CD14-positive monocyte (primary cell): ENCODE measurements around the gene PKD1L1. TPM values are rescaled to one million over a fixed set of nuclear protein-coding genes. Genes with fewer than 3 reads are reported as not detected.

Experiments used
- DNase-seq, 3 donors: peaks; one replicate each; pipeline ENCODE4 v3.0.0-alpha.2; 2011 to 2022
- H2AFZ ChIP-seq: 2 replicates; pipeline ENCODE4 v1.6.0; 2012; ENCODE audit warnings: mild to moderate bottlenecking, low read depth, low read length, inconsistent platforms; ENCODE audit not compliant: insufficient read depth, poor library complexity, severe bottlenecking
- H3K27ac ChIP-seq, 2 donors: 1 replicate in 1 of 2; 2 replicates in 1 of 2; pipeline ENCODE4 v1.5.1; 2012 to 2013; ENCODE audit warnings: low read length in 2 of 2, control low read depth in 1 of 2, inconsistent platforms in 1 of 2, low read depth in 1 of 2, mild to moderate bottlenecking in 1 of 2
- H3K27me3 ChIP-seq, 2 donors: one replicate each; pipeline versions ENCODE4 v1.6.0 to v1.6.1; 2011 to 2013; ENCODE audit warnings: low read length in 2 of 2; ENCODE audit not compliant: control insufficient read depth in 2 of 2, insufficient read depth in 2 of 2
- H3K36me3 ChIP-seq, 2 donors: replicated peaks in 1 of 2; 1 replicate in 1 of 2; 2 replicates in 1 of 2; pipeline versions ENCODE4 v1.5.1 to v1.6.1; 2012 to 2013; ENCODE audit warnings: low read length in 2 of 2, control low read depth in 1 of 2, inconsistent platforms in 1 of 2, mild to moderate bottlenecking in 1 of 2; ENCODE audit not compliant: insufficient read depth in 2 of 2, control insufficient read depth in 1 of 2
- H3K4me1 ChIP-seq, 2 donors: 1 replicate in 1 of 2; 2 replicates in 1 of 2; pipeline versions ENCODE4 v1.5.1 to v1.6.1; 2012 to 2013; ENCODE audit warnings: low read length in 2 of 2, control low read depth in 1 of 2, inconsistent platforms in 1 of 2, mild to moderate bottlenecking in 1 of 2, moderate library complexity in 1 of 2; ENCODE audit not compliant: insufficient read depth in 2 of 2, control insufficient read depth in 1 of 2
- H3K4me2 ChIP-seq: replicated peaks from 2 replicates; pipeline ENCODE3; 2012; ENCODE audit warnings: low read length, moderate library complexity, mild to moderate bottlenecking; ENCODE audit not compliant: poor library complexity, severe bottlenecking; ENCODE audit errors: extremely low read depth
- H3K4me3 ChIP-seq, 3 experiments: fragments of 200-600 bp in 1 of 3; sonication (generic) in 1 of 3; replicated peaks in 1 of 3; 1 replicate in 2 of 3; 2 replicates in 1 of 3; pipeline ENCODE4 v1.5.1; 2011 to 2013; ENCODE audit warnings: low read length in 3 of 3, mild to moderate bottlenecking in 3 of 3, control low read depth in 2 of 3, low read depth in 2 of 3, inconsistent platforms in 1 of 3, moderate library complexity in 1 of 3
- H3K79me2 ChIP-seq: 2 replicates; pipeline ENCODE4 v1.6.0; 2012; ENCODE audit warnings: mild to moderate bottlenecking, control low read depth, inconsistent platforms, low read length, moderate library complexity; ENCODE audit not compliant: insufficient read depth
- H3K9ac ChIP-seq: 2 replicates; pipeline ENCODE4 v1.6.0; 2017; ENCODE audit warnings: low read length, mild to moderate bottlenecking; ENCODE audit not compliant: insufficient read depth, poor library complexity, severe bottlenecking
- H3K9me3 ChIP-seq, 2 donors: replicated peaks in 1 of 2; 1 replicate in 1 of 2; 2 replicates in 1 of 2; pipeline versions ENCODE4 v1.5.1 to v1.6.1; 2012 to 2013; ENCODE audit warnings: low read length in 2 of 2, control low read depth in 1 of 2; ENCODE audit not compliant: control insufficient read depth in 1 of 2, insufficient read depth in 1 of 2
- H4K20me1 ChIP-seq: 2 replicates; pipeline ENCODE4 v1.6.0; 2012; ENCODE audit warnings: mild to moderate bottlenecking, low read length, control low read depth, moderate library complexity; ENCODE audit not compliant: insufficient read depth
- H3K27ac Mint-ChIP-seq, 7 donors: one replicate each; pipeline ENCODE4 v1.8.0; 2020; ENCODE audit warnings: mild to moderate bottlenecking in 7 of 7, mixed read lengths in 7 of 7, moderate library complexity in 6 of 7, inconsistent platforms in 2 of 7
- H3K27me3 Mint-ChIP-seq, 3 donors: one replicate each; pipeline ENCODE4 v1.8.0; 2021 to 2022; ENCODE audit warnings: low read depth in 3 of 3, mild to moderate bottlenecking in 3 of 3, mixed read lengths in 3 of 3, moderate library complexity in 3 of 3, inconsistent platforms in 1 of 3
- H3K36me3 Mint-ChIP-seq, 2 donors: one replicate each; pipeline ENCODE4 v1.8.0; 2020; ENCODE audit warnings: mixed read lengths in 2 of 2, inconsistent platforms in 1 of 2, mild to moderate bottlenecking in 1 of 2
- H3K4me1 Mint-ChIP-seq: one replicate; pipeline ENCODE4 v1.8.0; 2020; ENCODE audit warnings: mild to moderate bottlenecking, mixed read lengths
- H3K4me3 Mint-ChIP-seq, 2 donors: one replicate each; pipeline ENCODE4 v1.8.0; 2020; ENCODE audit warnings: mild to moderate bottlenecking in 2 of 2, mixed read lengths in 2 of 2, moderate library complexity in 1 of 2
- H3K9me3 Mint-ChIP-seq, 7 donors: one replicate each; pipeline ENCODE4 v1.8.0; 2020 to 2022; ENCODE audit warnings: mixed read lengths in 7 of 7, mild to moderate bottlenecking in 6 of 7, moderate library complexity in 6 of 7, inconsistent platforms in 2 of 7
- CTCF ChIP-seq: fragments of 200-600 bp; IDR thresholded peaks from one replicate; pipeline ENCODE4 v1.8.0; 2022; ENCODE audit warnings: antibody characterized with exemption, mild to moderate bottlenecking
- WGBS: methylation state at CpG from one replicate; pipeline ENCODE4 v1.1.5; 2013; ENCODE audit warnings: missing lambda C conversion rate; ENCODE audit not compliant: insufficient coverage; 5-methylcytosine and 5-hydroxymethylcytosine counted together
- intact Hi-C, 2 donors: fragments of 100-400 bp; cut with micrococcal nuclease; formaldehyde crosslinking; loops; one replicate each; pipeline versions ENCODE4 v1.15.0 to v1.15.1; 2023
- polyA plus RNA-seq, 3 donors: library from polyadenylated mRNA; depleted of rRNA in 1 of 3; unstranded in 2 of 3; stranded (reverse) in 1 of 3; fragments of 300-500 nt in 2 of 3; fragments of >200 nt in 1 of 3; fragmentation: Illumina TruSeq in 2 of 3; gene quantifications; 1 replicate in 2 of 3; 2 replicates in 1 of 3; pipeline ENCODE4 v1.2.3, GENCODE V29; 2012 to 2021

PKD1L1 gene
- polyA plus RNA-seq, 3 donors = 0.19 TPM; not detected in 2

- Histone ChIP-seq H3K36me3 (no peaks in the 10 kb centered on the region), H3K27ac (no peak overlapping the region), H3K4me2 (no peak overlapping the region), H3K27me3 (no peaks in the 10 kb centered on the region), H3K4me3 (no peak overlapping the region), H4K20me1 (no peaks in the 10 kb centered on the region), H3K4me1 (no peaks in the 10 kb centered on the region), H3K9ac (no peak overlapping the region), H3K79me2 (no peaks in the 10 kb centered on the region), H2AFZ (no peak overlapping the region), H3K9me3 (no peaks in the 10 kb centered on the region)
- H3K27ac Mint-ChIP-seq = no peak overlapping the region
- H3K27me3 Mint-ChIP-seq = peaks cover 0 to 8% (median 6%) of the 10 kb centered on the region in 3 donors
- DNase-seq = no peak
- no peaks in the 10 kb centered on the region for H3K4me1 Mint-ChIP-seq
- H3K36me3 Mint-ChIP-seq = no peaks in the 10 kb centered on the region
- intact Hi-C loops = no loop called here
- TF ChIP-seq CTCF = no peak
- WGBS = 75% methylated on average over 1 of the region's 2 CpGs
- no peaks in the 10 kb centered on the region for H3K9me3 Mint-ChIP-seq
- no peak overlapping the region for H3K4me3 Mint-ChIP-seq
These were observed 72.1 kb downstream of the PKD1L1 start for GRCh38 chr7:47875998-47876744.

GRCh38 chr7:47875406-47875805, 72.9 kb downstream of the PKD1L1 start:
- intact Hi-C loops = no loop called here
- TF ChIP-seq CTCF = no peak

More at GRCh38 chr7:47875406-47875805, 72.9 kb downstream of the PKD1L1 start:
- no peak overlapping the region for H3K27ac ChIP-seq
- Mint-ChIP-seq H3K4me1 (no peaks in the 10 kb centered on the region), H3K36me3 (no peaks in the 10 kb centered on the region), H3K4me3 (no peak overlapping the region), H3K27me3 (peaks cover 0 to 8% (median 6%) of the 10 kb centered on the region in 3 donors), H3K9me3 (no peaks in the 10 kb centered on the region), H3K27ac (no peak overlapping the region)
- H2AFZ ChIP-seq = no peak overlapping the region
- H4K20me1 ChIP-seq = no peaks in the 10 kb centered on the region
- H3K4me2 ChIP-seq = no peak overlapping the region
- DNase-seq = no peak
- H3K4me1 ChIP-seq = no peaks in the 10 kb centered on the region
- no peaks in the 10 kb centered on the region for H3K79me2 ChIP-seq
- no peaks in the 10 kb centered on the region for H3K27me3 ChIP-seq
- H3K9me3 ChIP-seq = no peaks in the 10 kb centered on the region
- no peaks in the 10 kb centered on the region for H3K36me3 ChIP-seq
- no peak overlapping the region for H3K9ac ChIP-seq
- no peak overlapping the region for H3K4me3 ChIP-seq
